D721Med (cell line): ENCODE measurements around the gene CSRNP3.
A peak's percentile ranks its signal among the peaks of the same experiment; 100 is the strongest.

ENCODE experiments used
- DNase-seq: peaks from one replicate; pipeline ENCODE4 v3.0.0; 2011; ENCODE audit warnings: low spot score; ENCODE audit not compliant: insufficient read length
- FAIRE-seq: peaks from 2 replicates; lab custom pipeline; 2011; peaks lifted over from hg19 to GRCh38; lab: Jason Lieb, UNC
- TF ChIP-seq, protein P1 (sequence below): IDR thresholded peaks from 2 replicates; pipeline ENCODE4 v1.5.1; 2012; ENCODE audit warnings: mild to moderate bottlenecking, control low read depth; ENCODE audit not compliant: insufficient read depth; ENCODE audit errors: missing control alignments

Gene CSRNP3

DNA sequence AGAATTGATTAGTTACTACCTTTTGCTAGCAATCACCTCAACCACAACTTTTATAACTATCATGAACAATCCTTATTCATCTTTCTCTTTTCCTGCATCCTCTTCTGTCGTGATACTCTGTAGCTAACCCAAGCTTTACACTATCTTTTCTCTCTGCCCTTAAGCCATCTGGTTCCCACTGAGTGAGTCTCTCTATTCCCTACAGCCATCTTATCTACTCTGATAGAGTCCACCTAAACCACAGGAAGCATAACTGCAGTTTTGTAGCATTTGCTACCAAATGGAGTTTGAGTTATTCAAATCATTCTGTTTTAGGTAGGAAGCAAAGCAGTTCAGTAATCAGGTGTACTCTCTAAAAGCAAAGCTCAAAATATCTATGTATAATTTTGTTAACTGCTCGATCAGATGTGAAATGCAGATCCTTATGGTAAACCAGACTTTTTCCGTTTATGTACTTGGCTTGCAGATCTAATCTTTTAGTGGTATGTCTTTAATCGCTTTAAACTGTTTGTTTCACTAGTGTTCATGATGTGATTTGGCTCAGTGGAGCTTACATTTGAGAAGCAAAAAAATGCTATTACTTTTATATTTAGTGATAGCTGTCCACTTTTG is 91.0 kb downstream of the CSRNP3 start:
- DNase-seq (no peak), FAIRE-seq (peak; percentile 35)
- TF ChIP-seq, protein P1, sequence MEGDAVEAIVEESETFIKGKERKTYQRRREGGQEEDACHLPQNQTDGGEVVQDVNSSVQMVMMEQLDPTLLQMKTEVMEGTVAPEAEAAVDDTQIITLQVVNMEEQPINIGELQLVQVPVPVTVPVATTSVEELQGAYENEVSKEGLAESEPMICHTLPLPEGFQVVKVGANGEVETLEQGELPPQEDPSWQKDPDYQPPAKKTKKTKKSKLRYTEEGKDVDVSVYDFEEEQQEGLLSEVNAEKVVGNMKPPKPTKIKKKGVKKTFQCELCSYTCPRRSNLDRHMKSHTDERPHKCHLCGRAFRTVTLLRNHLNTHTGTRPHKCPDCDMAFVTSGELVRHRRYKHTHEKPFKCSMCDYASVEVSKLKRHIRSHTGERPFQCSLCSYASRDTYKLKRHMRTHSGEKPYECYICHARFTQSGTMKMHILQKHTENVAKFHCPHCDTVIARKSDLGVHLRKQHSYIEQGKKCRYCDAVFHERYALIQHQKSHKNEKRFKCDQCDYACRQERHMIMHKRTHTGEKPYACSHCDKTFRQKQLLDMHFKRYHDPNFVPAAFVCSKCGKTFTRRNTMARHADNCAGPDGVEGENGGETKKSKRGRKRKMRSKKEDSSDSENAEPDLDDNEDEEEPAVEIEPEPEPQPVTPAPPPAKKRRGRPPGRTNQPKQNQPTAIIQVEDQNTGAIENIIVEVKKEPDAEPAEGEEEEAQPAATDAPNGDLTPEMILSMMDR: no peak

DNA sequence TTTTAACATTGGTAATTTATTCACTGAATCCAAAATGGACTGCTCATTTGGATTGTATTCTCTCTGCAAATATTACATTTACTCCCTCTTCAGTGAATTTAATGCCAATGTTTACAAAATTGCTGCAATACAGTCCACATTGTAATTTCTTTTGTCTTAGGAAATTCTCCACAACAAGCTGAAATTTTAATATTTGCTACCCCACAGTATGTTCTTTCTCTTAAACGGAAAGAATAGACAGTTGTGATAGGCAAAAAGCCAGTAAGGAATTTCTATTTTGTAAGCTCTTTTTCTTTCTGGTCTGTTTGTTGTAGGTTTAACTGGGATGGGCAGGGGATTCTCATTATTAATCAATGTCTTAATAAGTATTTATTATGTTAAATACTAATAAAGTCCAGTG is 92.0 kb downstream of the CSRNP3 start:
- TF ChIP-seq, protein P1: no peak
- FAIRE-seq (no peak), DNase-seq (no peak)

DNA sequence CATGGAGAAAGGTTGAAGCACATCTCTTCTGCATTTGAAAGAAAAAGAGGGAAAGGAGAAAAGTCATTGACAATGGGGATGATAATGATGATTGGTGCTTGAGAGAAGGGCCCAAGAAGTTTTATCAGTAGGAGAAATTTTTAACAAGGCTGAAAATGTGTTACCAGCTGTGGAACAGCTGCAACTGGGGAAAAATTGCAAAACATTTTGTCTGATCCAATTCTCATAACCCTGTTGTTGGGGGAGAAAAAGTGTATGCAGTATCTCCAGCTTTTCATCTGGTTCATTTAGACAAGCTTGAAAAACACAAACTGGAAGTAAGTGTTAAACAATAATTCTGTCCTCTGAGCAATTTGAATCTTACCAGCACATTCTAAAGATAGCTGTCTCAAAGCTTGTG is 92.7 kb downstream of the CSRNP3 start:
- DNase-seq: no peak
- peak; percentile 61 for FAIRE-seq
- TF ChIP-seq, protein P1: no peak

DNA sequence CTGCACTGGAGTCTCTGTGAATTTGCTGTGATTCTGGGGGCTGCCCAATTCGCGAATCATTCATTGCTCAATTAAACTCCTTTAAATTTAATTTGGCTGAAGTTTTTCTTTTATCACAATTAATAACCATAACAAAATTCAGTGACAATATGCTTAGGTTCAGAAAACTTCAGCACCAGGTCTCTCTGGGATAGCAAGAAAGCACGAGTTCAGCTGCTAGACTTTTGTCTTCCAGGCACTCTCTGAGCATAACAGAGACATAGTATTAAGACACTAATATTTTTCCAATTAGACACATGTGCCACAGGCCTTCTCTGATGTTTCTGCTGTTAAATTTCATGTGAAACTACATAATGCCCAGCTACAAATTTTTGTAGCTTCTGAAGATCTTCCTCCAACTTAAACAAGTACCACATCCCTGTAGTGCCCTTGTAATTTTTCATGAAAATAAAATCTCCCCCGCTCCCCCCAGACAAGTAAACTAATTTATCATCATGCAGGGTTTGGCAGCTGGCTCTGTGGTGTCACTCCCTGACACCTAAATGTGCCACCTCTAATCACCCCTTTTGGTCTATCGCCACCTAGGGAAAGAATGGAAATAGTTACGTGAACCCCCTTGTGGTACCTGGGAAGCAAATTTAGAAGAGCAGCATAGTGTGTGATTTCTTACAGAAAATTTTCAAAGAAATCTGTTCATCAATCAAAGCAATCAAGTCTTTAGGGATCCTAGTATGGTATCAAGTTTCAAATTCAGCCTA is 94.1 kb downstream of the CSRNP3 start:
- DNase-seq (no peak), FAIRE-seq (no peak)
- TF ChIP-seq, protein P1: peak; percentile 53

DNA sequence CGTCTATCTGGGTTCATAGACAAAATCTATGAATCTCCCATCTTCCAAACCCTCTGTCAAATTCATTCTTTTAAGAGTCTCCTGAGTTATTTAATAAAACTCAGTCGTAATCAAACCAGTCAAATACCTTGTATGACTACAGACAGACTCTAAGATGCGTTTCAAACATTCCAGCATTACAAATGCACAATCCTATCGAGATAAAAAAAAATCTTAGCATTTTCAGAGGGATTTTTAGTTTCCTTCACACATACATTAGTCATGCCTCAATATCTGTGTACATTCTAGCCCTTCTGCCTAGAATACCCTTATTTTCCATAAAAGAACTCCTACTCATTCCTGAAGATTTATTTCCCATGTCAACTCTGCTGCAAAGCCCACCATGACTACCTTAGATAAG is 96.5 kb downstream of the CSRNP3 start:
- DNase-seq: no peak
- TF ChIP-seq, protein P1: no peak
- peak; percentile 51 for FAIRE-seq

DNA sequence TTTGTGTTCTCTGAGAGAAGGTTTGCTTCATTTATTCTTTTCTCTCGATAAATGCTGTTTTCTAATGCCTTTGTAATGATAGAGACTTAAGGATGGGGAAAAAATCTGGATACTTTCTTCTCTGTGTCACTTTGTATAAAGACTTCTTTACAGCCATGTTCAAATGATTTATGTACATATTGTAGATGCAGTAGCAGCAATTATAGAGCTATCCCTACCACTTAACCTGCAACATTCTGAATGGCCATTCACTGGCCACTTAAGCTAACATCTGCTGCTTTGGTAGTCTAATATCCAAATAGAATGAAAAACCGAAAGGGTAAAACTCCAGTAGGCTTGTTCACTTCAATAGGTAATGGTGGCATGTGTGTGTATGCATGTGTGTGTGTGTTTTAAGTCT is 97.8 kb downstream of the CSRNP3 start:
- DNase-seq (no peak), FAIRE-seq (peak; percentile 46)
- TF ChIP-seq, protein P1: no peak

DNA sequence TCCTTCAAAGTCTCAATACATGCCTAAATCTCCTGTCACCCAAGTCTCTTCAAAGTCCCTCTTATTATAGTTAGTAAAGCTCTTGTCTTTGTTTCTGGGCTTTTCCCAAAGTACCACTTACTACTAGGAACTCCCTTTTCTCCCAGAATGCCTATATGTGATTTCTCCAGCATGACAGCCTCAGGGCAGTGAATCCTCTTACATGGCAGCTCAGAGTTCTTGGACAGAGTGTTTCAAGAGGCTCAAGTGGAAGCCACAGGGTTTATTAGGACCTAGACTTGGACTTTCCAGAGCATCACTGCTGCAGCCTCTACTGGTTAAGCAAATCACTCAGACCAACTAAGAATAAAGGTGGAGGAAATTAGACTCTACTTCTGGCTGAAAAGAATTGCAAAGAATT is 98.9 kb downstream of the CSRNP3 start:
- TF ChIP-seq, protein P1: no peak
- FAIRE-seq (no peak), DNase-seq (no peak)
